Mucosa of rectum (tissue), 2 donors: ENCODE results near the gene CCSER2.
"Not testable (repeated sequence)": the region's sequence is repeated elsewhere in the genome, so short reads cannot be mapped to it uniquely, and the experiment has no call there.

Source experiments
- H3K27ac ChIP-seq, 2 donors: one replicate each; pipeline ENCODE4 v1.7.0; 2013; ENCODE audit warnings: inconsistent platforms in 2 of 2, low read depth in 2 of 2, low read length in 2 of 2
- H3K27me3 ChIP-seq, 2 donors: one replicate each; pipeline ENCODE4 v1.7.0; 2013; ENCODE audit warnings: low read length in 2 of 2; ENCODE audit not compliant: control insufficient read depth in 2 of 2, insufficient read depth in 2 of 2
- H3K36me3 ChIP-seq, 2 donors: one replicate each; pipeline ENCODE4 v1.7.0; 2013; ENCODE audit warnings: low read length in 2 of 2; ENCODE audit not compliant: control insufficient read depth in 2 of 2, insufficient read depth in 2 of 2
- H3K4me1 ChIP-seq, 2 donors: one replicate each; pipeline ENCODE4 v1.7.0; 2013; ENCODE audit warnings: low read length in 2 of 2, mild to moderate bottlenecking in 1 of 2; ENCODE audit not compliant: control insufficient read depth in 2 of 2, insufficient read depth in 2 of 2
- H3K4me3 ChIP-seq, 2 donors: one replicate each; pipeline ENCODE4 v1.7.0; 2013; ENCODE audit warnings: low read length in 2 of 2
- H3K9ac ChIP-seq, 2 donors: one replicate each; pipeline ENCODE4 v1.7.0; 2013; ENCODE audit warnings: low read length in 2 of 2, low read depth in 1 of 2, mild to moderate bottlenecking in 1 of 2
- H3K9me3 ChIP-seq, 2 donors: one replicate each; pipeline ENCODE4 v1.7.0; 2013; ENCODE audit warnings: low read length in 2 of 2; ENCODE audit not compliant: control insufficient read depth in 2 of 2
- donor health status: healthy.
- donor health status: Normal muscosa, but diverticular disease.

The CCSER2 gene

DNA sequence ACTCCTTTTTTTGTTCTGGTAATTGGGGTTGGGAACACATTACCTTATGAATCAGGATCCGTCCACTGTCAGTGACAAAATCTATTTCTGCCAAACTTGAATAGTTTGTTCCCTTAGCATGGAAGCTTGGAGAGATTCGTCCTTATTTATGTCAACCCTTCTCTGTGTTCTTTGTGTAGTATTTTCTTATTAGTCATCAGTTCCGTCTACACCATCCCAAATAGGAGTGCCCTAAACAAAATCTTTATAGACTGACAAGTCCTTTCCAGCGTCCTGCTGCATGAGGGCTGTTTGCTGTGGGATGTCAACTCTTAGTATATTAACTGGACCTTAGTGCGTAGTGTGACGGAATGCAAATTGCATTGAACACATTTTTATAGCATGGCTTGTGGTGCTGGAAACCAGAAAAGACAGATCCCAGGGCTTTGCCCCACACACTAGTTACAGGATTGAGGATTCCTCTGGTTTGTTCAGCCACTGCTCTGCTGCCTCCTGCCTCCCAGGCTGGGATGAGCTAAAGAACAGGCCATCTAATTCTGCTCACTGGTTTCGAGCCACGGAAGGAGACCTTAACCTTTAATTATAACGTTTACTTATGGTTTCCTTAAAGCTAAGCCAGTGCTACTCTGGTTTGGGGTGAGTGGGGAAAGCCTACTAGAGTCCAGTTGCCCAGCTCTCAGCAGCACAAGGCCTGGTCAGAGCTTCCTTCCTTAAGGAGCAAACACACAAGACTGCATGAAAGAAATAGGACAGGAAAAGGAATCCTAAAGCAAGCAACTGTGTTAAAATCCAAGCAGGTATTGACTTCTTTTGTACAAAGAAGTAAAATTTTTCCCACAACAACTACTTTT is 194.4 kb downstream of the CCSER2 start:
- Histone ChIP-seq H3K9ac (no peak overlapping the region), H3K27me3 (no peaks in the 10 kb centered on the region), H3K4me1 (no peaks in the 10 kb centered on the region), H3K36me3 (no peaks in the 10 kb centered on the region), H3K4me3 (no peak overlapping the region), H3K27ac (no peak overlapping the region), H3K9me3 (no peaks in the 10 kb centered on the region)

DNA sequence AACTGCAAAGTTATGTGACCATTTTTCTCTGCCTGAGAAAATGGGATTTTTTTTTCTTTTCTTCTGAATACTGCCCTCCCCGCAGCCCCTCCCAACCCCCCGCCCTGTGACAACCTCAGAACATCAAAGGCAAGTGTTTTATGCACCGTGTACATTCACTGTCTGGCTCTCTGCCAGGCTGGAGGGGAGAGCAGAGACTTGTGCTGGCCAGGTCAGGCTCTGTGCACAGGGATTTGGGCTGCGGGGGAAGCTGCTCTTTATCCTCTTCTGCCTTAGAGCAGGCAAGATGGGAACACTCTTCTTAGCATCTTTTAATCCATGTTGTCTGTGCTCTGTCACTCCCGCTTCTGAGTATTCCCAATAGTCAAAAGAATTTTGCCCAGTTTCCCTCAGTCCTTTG is 195.1 kb downstream of the CCSER2 start:
- Histone ChIP-seq H3K4me3 (no peak overlapping the region), H3K4me1 (no peaks in the 10 kb centered on the region), H3K27me3 (no peaks in the 10 kb centered on the region), H3K27ac (no peak overlapping the region), H3K9ac (no peak overlapping the region), H3K9me3 (no peaks in the 10 kb centered on the region), H3K36me3 (no peaks in the 10 kb centered on the region)

DNA sequence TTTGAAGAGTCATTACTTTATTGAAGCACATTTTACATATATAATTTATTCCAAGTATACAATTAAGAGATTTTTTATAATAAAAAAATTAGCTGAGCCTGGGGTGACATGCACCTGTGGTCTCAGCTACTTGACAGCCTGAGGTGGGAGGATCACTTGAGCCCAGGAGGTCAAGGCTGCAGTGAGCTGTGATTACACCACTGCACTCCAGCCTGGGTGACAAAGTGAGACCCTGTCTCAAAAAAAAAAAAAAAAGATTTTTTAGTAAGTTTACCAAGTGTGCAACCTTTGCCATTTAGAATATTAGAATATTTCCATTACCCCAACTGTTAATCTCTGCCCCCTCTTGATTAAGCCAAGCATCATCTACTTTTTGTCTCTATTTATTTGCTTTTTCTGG is 196.0 kb downstream of the CCSER2 start:
- Histone ChIP-seq H3K27me3 (no peaks in the 10 kb centered on the region), H3K9me3 (no peaks in the 10 kb centered on the region), H3K4me3 (no peak overlapping the region), H3K9ac (no peak overlapping the region), H3K36me3 (no peaks in the 10 kb centered on the region), H3K27ac (no peak overlapping the region), H3K4me1 (no peaks in the 10 kb centered on the region)

DNA sequence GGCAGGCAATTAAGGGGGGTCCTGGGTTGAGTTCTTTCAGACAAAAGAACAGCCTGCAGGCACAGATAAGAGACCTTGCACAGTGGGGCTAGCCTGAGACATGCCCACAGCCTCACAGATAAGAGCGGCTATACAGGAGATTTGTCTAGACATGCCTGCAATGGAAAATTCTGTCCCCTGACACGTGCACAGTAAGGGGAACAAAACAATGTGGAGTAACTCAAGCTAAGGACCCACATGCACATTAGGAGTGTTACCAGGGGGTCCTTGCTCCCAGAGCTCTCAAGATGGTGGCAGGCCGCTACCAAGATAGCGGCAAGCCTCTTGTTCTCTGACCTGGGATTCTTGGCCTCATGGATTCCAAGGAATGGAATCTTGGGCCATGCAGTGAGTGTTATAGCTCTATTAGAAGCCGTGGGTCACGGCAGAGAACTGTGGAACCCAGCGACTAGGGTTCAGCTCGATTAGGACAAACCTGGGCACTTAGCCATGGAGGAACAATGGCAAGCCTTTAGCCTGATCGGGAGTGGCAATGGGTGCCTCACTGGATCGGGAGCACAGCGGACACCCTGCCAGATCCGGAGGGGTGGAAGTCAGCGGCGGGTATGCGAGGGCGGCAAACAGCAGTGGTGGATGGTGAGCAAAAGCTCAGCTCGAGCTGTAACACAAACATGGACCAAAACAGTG is 196.9 kb downstream of the CCSER2 start:
- no peaks in the 10 kb centered on the region for H3K27me3 ChIP-seq
- no peak overlapping the region for H3K4me3 ChIP-seq
- H3K9ac ChIP-seq = no peak overlapping the region
- no peaks in the 10 kb centered on the region for H3K4me1 ChIP-seq
- no peak overlapping the region for H3K27ac ChIP-seq
- H3K36me3 ChIP-seq = no peaks in the 10 kb centered on the region
- H3K9me3 ChIP-seq = no peaks in the 10 kb centered on the region

DNA sequence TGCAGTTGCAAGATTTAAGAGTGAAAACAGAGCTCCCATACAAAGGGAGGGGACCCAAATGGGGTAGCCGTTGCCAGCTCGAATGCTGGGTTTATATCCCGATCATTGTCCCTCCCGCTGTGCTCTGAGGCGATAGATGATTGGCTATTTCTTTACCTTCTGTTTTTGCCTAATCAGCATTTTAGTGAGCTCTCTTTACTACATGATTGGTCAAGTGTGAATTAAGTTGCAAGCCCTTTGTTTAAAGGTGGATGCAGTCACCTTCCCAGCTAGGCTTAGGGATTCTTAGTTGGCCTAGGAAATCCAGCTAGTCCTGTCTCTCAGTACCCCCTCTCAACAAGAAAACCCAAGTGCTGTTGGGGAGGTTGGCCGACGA is 197.4 kb downstream of the CCSER2 start:
- H3K4me3 ChIP-seq, H3K9me3 ChIP-seq, H3K4me1 ChIP-seq: not testable (repeated sequence)

DNA sequence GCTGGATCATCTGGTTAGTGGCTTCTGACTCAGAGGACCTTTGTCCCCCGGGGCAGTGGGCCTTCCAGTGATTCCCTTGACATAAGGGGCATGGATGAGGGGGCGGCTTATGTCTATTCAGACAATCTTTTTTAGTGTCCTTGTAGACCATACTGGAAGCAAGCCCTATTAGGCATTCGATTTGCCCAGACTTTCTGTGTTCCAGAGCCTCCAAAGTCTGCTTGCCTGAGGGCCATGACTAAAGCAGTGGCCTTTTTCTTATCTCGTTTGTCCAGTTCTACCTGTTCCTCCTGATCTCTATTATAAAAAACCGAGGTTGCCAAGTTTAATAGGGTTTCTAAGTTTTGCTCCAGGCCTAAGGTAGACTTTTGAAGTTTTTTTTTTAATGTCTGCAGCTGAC is 199.0 kb downstream of the CCSER2 start:
- H3K27me3 ChIP-seq, H3K9me3 ChIP-seq, H3K9ac ChIP-seq, H3K27ac ChIP-seq, H3K4me3 ChIP-seq, H3K36me3 ChIP-seq, H3K4me1 ChIP-seq: not testable (repeated sequence)

More for the DNA sequence above, 197.4 kb downstream of the CCSER2 start:
- H3K36me3 ChIP-seq, H3K27me3 ChIP-seq, H3K27ac ChIP-seq, H3K9ac ChIP-seq: not testable (repeated sequence)

DNA sequence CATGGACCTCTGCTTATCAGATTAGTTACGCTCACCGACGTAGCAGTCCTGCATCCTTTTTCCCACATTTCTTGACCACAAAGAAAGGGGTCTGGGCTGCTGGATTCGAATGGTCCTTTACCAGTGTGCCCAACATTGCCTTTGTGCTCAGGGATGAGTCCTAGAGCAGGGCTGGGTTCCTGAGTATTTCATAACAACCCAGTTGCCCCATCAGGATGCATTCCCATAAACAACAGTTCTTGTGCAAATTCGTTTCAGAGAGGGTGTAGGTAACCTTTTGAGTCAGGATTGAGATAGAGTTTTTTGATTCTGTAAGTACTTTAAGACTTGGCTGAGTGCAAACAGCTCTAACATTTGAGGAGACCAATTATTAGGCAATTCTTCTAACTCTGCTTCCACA is 200.1 kb downstream of the CCSER2 start:
- H3K9ac ChIP-seq, H3K27ac ChIP-seq, H3K9me3 ChIP-seq, H3K4me1 ChIP-seq, H3K36me3 ChIP-seq, H3K4me3 ChIP-seq, H3K27me3 ChIP-seq: not testable (repeated sequence)

DNA sequence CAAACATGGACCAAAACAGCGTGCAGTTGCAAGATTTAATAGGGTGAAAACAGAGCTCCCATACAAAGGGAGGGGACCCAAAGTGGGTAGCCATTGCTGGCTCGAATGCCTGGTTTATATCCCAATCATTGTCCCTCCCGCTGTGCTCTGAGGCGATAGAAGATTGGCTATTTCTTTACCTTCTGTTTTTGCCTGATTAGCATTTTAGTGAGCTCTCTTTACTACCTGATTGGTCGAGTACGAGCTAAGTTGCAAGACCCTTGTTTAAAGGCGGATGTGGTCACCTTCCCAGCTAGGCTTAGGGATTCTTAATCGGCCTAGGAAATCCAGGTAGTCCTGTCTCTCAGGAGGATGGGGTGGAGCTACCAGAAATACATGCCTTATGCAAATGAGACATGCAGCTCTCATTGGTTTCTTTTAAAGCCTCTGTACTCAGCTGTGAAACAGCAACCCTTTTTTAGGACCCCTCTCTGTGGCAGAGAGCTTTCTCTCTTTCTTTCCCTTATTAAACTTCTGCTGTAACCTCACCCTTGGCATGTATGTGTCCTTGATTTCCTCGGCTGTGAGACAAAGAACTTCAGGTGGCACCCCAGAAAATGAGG is 202.4 kb downstream of the CCSER2 start:
- Histone ChIP-seq H3K27ac (no peak overlapping the region), H3K9ac (no peak overlapping the region), H3K27me3 (no peaks in the 10 kb centered on the region), H3K36me3 (no peaks in the 10 kb centered on the region), H3K4me1 (no peaks in the 10 kb centered on the region), H3K4me3 (no peak overlapping the region), H3K9me3 (no peaks in the 10 kb centered on the region)

DNA sequence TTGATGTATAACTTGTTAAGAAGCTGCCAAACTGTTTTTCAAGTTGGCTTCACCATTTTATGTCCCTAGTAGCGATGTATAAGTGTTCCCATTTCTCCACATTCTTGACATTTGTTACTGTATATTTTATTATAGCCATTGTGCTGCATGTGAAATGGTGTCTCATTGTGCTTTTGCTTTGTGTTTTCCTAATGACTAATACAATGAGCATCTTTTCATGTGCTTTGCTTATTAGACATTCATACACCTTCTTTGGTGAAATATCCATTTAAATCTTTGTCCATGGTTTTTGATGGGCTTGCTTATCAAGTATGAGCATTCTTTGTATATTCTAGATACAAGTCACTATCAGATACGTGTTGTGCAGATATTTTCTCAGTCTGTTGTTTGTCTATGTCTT is 203.0 kb downstream of the CCSER2 start:
- no peaks in the 10 kb centered on the region for H3K4me1 ChIP-seq
- H3K27ac ChIP-seq = no peak overlapping the region
- H3K36me3 ChIP-seq = no peaks in the 10 kb centered on the region

DNA sequence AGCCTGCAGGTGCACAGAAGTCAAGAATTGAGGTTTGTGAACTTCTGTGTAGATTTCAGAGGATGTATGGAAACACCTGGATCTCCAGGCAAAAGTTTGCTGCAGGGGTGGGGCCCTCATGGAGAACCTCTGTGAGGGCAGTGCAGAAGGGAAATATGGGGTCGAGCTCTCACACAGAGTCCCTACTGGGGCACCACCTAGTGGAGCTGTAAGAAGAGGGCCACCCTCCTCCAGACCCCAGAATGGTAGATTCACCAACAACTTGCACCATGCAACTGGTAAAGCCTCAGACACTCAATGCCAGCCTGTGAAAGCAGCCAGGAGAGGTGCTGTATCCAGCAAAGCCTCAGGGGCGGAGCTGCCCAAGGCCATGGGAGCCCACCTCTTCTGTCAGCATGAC is 205.8 kb downstream of the CCSER2 start:
- no peaks in the 10 kb centered on the region for H3K4me1 ChIP-seq
- H3K36me3 ChIP-seq = no peaks in the 10 kb centered on the region
- H3K4me3 ChIP-seq = no peak overlapping the region
- no peak overlapping the region for H3K9ac ChIP-seq
- H3K27ac ChIP-seq = no peak overlapping the region
- no peaks in the 10 kb centered on the region for H3K9me3 ChIP-seq
- no peaks in the 10 kb centered on the region for H3K27me3 ChIP-seq

More for the DNA sequence above, 203.0 kb downstream of the CCSER2 start:
- Histone ChIP-seq H3K27me3 (no peaks in the 10 kb centered on the region), H3K9me3 (no peaks in the 10 kb centered on the region), H3K9ac (no peak overlapping the region), H3K4me3 (no peak overlapping the region)
